Cortex of kidney (tissue), 1 donor: ENCODE measurements around the gene ETFBKMT.

Source experiments
- DNase-seq: peaks from one replicate; lab custom pipeline; 2025; lab: John Stamatoyannopoulos, UW

ETFBKMT gene

GRCh38 chr12:31659087-31659942, at the start of gene ETFBKMT:
Gene ETFBKMT (plus strand): TSS chr12:31659688. CDS start chr12:31661954, 2,266 bp downstream.
- DNase-seq, result peak; percentile 42

GRCh38 chr12:31612819-31613218, 46.7 kb upstream of the ETFBKMT start:
- DNase-seq, result no peak

GRCh38 chr12:31618228-31619025, 41.1 kb upstream of the ETFBKMT start:
- no peak for DNase-seq

GRCh38 chr12:31620311-31620710, 39.2 kb upstream of the ETFBKMT start:
- DNase-seq, result no peak

GRCh38 chr12:31622038-31622437, 37.5 kb upstream of the ETFBKMT start:
- no peak for DNase-seq

GRCh38 chr12:31626270-31626995, 33.1 kb upstream of the ETFBKMT start:
- no peak for DNase-seq

- DNase-seq, result no peak
Measured at GRCh38 chr12:31627456-31628054, 31.9 kb upstream of the ETFBKMT start.

- DNase-seq, result no peak
Measured at GRCh38 chr12:31629756-31630732, 29.4 kb upstream of the ETFBKMT start.

GRCh38 chr12:31631023-31631724, 28.3 kb upstream of the ETFBKMT start:
- no peak for DNase-seq

GRCh38 chr12:31631809-31632208, 27.7 kb upstream of the ETFBKMT start:
- no peak for DNase-seq

- no peak for DNase-seq
Measured at GRCh38 chr12:31633464-31633863, 26.0 kb upstream of the ETFBKMT start.

GRCh38 chr12:31634620-31635019, 24.9 kb upstream of the ETFBKMT start:
- DNase-seq, result no peak

GRCh38 chr12:31641509-31642090, 17.9 kb upstream of the ETFBKMT start:
- DNase-seq, result no peak

- DNase-seq, result no peak
Measured at GRCh38 chr12:31644536-31644935, 15.0 kb upstream of the ETFBKMT start.

- DNase-seq, result no peak
Measured at GRCh38 chr12:31645924-31646323, 13.6 kb upstream of the ETFBKMT start.

GRCh38 chr12:31647086-31647491, 12.4 kb upstream of the ETFBKMT start:
- DNase-seq, result no peak

- DNase-seq, result no peak
Measured at GRCh38 chr12:31650918-31651317, 8.6 kb upstream of the ETFBKMT start.

GRCh38 chr12:31651893-31652521, 7.5 kb upstream of the ETFBKMT start:
- DNase-seq, result no peak

- no peak for DNase-seq
Measured at GRCh38 chr12:31655208-31655607, 4.3 kb upstream of the ETFBKMT start.
